Stimulated activated CD8-positive, alpha-beta memory T cell treated with anti-CD3 and anti-CD28 coated beads, Interleukin-4, amount 100 ng/mL, for 1 hour (primary cell): ENCODE results near the gene PDIA2.
A peak's percentile ranks its signal among the peaks of the same experiment; 100 is the strongest.
"Not testable (repeated sequence)": the region's sequence is repeated elsewhere in the genome, so short reads cannot be mapped to it uniquely, and the experiment has no call there.

Experiments
- DNase-seq, 2 donors: peaks; one replicate each; pipeline ENCODE4 v3.0.0-alpha.2; 2020; ENCODE audit warnings: low read depth in 2 of 2, low spot score in 1 of 2

The PDIA2 gene, protein sequence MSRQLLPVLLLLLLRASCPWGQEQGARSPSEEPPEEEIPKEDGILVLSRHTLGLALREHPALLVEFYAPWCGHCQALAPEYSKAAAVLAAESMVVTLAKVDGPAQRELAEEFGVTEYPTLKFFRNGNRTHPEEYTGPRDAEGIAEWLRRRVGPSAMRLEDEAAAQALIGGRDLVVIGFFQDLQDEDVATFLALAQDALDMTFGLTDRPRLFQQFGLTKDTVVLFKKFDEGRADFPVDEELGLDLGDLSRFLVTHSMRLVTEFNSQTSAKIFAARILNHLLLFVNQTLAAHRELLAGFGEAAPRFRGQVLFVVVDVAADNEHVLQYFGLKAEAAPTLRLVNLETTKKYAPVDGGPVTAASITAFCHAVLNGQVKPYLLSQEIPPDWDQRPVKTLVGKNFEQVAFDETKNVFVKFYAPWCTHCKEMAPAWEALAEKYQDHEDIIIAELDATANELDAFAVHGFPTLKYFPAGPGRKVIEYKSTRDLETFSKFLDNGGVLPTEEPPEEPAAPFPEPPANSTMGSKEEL

DNA sequence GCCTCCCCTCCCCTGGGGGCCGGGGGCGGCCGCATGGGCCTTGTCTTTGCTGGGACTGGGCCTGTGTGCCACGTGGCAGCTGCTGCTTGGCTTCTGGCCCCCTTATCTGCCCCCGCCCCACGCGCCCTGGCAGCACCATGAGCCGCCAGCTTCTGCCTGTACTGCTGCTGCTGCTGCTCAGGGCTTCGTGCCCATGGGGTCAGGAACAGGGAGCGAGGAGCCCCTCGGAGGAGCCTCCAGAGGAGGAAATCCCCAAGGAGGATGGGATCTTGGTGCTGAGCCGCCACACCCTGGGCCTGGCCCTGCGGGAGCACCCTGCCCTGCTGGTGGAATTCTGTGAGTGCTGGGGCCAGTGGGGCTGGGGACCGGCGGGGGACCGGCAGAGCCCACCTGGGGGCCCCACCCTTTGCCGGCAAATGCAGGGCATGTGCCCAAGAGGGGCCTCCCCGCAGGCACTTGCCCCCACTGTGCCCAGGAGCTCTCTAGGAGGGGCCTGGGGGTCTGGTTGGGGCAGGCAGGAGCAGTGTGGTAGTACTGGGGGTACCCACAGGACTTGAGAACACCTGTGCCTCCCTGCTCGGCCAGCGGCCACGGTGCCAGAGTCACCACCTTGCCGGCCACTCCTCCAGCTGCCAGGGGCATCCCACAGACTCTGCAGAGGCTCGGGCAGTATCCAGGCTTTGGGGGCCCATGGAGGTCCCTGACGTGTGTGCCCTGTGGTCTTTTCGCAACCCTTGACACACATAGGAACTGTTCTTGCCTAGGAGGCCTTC, at the start of gene PDIA2:
Gene PDIA2 (plus strand): TSS at position 132 of the 773 bp plus-strand sequence. CDS start 6 bp downstream, at position 138.
- no peak for DNase-seq

- peak; percentile 87 to 89 for DNase-seq
Measured at GRCh38 chr16:234468-235305, 48.3 kb upstream of the PDIA2 start, which contains the start of gene FAM234A. Gene FAM234A, plus strand, starts transcription at chr16:234821. Its CDS starts 19,593 bp downstream, at chr16:254414.

GRCh38 chr16:239948-240277, 43.1 kb upstream of the PDIA2 start:
- DNase-seq: no peak

GRCh38 chr16:240559-240958, 42.4 kb upstream of the PDIA2 start:
- no peak for DNase-seq

- no peak for DNase-seq
Measured at GRCh38 chr16:242281-242680, 40.7 kb upstream of the PDIA2 start.

DNA sequence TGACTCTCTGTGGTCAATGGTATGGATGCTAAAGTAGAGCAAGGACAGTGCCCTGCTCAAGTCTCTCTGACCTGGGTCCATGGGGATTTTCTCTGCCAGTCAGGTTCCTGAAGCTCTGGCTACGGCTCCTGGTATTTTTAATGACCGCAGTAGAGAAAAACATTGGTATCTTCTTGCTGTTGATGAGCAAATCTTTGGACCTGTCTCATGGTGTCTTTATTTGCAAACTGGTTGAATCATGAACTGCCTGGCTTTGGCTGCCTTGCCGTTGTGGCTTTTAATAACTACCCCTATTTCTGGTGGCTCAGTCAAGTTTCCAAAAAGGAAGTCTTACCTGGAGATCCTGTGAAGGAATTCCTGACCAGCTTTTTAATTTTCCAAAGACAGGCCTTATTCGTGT, 39.6 kb upstream of the PDIA2 start:
- no peak for DNase-seq

DNA sequence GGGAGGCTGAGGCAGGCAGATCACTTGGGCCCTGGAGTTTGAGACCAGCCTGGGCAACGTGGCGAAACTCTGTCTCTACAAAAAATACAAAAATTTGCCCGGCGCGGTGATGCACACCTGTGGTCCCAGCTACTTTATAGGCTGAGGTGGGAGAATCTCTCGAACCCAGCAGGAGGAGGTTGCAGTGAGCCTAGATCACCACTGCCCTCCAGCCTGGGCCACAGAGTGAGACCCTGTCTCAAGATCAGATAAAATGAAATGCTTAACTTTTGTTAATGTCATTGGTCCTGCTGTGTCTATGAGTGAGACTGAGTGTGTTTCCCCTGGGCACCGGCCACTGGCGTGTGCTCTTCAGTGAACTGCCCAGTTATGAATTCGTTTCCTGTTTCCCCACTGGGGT, 37.9 kb upstream of the PDIA2 start:
- no peak for DNase-seq

- no peak for DNase-seq
Measured at GRCh38 chr16:247027-247426, 35.9 kb upstream of the PDIA2 start.

GRCh38 chr16:249431-249830, 33.5 kb upstream of the PDIA2 start:
- DNase-seq: no peak

DNA sequence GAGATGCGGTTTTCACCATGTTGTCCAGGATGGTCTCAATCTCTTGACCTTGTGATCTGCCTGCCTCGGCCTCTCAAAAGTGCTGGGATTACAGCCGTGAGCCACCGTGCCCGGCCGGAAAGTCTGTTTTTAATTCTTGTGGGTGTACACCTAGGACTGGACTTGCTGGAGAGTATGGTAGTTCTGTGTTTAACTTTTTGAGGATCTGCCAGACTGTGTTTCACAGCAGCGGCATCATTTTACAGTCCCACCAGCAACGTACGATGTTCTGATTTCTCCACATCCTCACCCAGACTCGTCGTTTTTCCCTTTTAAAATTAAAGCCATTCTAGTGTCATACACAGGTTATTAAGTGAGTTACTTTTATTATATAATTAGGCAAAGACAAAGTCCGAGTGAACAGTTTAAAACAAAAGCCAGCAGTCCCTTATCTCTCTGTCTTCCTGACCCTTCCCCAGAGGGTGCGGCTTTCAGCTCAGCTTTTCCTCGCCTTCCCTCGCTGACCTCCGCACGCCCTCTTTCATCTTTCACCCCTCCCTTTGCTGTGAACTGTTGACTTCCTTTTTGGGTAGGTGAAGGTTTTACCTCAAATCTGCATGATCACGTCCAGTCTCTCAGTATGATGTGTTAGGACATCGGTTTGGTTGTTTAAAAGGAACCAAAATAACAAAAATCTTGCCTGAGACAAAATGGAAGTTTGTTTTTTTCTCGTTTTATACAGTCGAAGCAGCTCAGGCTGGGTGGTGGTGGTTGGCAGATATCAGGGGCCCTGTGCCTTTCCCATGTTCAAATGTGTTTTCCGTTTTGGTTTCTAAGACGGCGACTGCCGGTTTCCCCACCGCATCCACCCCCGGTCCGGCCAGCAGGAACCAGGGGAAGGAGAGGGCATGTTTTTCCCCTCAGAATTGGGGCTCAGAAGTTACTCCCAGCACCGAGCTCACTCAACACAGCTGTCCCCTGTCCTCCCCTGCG, 30.3 kb upstream of the PDIA2 start:
- no peak for DNase-seq

GRCh38 chr16:253833-254232, 29.1 kb upstream of the PDIA2 start:
- DNase-seq: no peak

GRCh38 chr16:254461-254860, 28.5 kb upstream of the PDIA2 start:
- DNase-seq: no peak

GRCh38 chr16:255183-255582, 27.8 kb upstream of the PDIA2 start:
- no peak for DNase-seq

DNA sequence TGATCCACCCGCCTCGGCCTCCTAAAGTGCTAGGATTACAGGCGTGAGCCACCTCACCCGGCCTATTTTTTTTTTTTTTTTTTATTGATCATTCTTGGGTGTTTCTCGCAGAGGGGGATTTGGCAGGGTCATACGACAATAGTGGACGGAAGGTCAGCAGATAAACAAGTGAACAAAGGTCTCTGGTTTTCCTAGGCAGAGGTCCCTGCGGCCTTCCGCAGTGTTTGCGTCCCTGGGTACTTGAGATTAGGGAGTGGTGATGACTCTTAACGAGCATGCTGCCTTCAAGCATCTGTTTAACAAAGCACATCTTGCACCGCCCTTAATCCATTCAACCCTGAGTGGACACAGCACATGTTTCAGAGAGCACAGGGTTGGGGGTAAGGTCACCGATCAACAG, 24.9 kb upstream of the PDIA2 start:
- DNase-seq: not testable (repeated sequence)

DNA sequence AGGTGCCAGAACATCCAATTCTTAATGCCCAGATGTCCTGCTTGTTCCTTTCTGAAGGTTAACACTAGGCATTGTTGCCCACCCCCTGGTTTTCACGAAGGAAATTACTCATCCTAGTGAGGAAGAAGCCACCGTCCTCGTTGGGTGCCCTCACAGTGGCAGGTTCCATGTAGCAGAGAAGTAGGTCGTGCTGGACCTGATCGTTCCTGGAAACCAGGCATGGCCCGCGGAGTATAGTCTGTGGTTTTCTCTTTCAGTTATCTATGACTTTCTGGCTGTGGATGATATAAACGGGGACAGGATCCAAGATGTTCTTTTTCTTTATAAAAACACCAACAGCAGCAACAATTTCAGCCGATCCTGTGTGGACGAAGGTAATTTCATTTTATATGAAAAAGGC, 23.7 kb upstream of the PDIA2 start:
- DNase-seq: no peak

- no peak for DNase-seq
Measured at GRCh38 chr16:259814-260253, 23.1 kb upstream of the PDIA2 start.

DNA sequence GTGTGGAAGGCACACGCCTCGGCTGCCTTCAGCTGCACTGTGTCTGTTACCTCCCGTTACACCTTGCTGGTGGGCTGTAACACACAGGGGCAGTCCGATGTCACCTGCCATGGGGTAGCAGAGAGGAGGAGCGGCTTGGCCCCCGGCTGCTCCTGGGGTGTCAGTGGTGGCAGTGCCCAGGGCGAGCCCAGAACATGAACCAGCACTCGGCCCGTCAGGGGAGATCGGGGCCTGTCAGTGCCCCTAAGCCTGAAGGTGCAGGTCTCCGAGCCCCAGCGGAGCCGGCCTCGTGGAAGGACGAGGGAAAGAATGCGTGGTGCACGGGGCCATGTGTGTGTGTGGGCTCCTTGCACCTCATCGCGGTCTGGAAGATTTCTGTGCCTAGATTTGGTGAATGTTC, 22.6 kb upstream of the PDIA2 start:
- no peak for DNase-seq

DNA sequence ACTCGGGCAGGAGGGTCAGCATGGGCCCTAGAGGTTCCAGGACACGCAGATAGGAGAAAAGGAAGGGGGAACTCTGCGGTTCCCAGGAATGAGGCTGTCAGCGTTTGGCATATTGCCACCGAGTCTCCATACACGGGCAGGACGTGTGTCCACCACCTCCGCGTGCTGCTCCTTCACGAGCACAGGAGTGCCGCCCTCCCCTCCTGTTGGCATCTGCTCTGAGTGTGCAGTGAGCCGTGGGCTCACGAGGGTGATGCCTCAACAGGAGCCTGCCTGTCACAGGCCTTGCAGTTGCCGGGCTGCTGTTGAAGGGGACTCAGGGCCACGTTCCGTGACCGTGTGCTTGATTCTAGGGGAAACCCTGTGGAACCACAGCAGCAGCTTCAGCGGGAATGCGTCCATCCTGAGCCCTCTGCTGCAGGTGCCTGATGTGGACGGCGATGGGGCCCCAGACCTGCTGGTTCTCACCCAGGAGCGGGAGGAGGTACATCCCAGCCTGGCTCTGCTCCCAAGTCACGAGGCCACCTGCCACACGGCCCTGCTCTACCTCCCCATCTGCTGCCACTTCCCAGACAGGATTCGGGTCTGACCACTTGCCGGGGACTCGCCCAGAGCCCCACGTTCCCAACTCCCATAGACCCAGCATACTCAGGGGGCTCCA, 21.8 kb upstream of the PDIA2 start:
- DNase-seq: no peak

DNA sequence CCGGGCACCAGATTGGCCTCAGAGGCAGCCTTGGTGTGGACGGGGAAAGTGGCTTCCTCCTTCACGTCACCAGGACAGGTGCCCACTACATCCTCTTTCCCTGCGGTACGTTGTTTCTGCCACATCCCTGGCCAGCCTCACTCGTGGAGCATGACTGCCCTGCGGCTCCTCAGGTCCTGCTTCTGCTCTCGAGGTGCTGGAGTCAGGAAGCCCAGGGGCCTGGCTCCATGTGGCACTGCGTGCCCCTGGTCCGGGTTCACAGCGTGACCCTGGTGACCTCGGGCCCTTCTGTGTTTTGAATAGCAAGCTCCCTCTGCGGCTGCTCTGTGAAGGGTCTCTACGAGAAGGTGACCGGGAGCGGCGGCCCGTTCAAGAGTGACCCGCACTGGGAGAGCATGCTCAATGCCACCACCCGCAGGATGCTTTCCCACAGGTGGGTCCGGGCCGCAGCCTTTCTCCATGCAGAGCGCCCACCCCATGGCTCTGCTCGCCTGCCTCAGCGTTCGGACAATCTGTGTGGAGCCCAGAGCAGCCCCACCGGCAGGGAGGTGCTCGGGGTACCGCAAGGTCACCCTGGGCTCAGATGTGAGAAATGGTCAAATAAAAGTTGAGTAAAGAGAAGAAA, 20.7 kb upstream of the PDIA2 start:
- no peak for DNase-seq
